B cell (primary cell): ENCODE data around the gene PELI2.

Experiments used
- EZH2 ChIP-seq: IDR thresholded peaks from 2 replicates; pipeline ENCODE4 v1.6.1; 2012; ENCODE audit warnings: borderline replicate concordance, low read depth, mild to moderate bottlenecking, moderate library complexity, low read length; ENCODE audit not compliant: insufficient read depth, poor library complexity, severe bottlenecking
- TF ChIP-seq, protein P1 (sequence below): fragments of 200-600 bp; IDR thresholded peaks from one replicate; pipeline ENCODE4 v1.8.0; 2022; ENCODE audit warnings: antibody characterized with exemption, mild to moderate bottlenecking

- TF ChIP-seq, protein P1, sequence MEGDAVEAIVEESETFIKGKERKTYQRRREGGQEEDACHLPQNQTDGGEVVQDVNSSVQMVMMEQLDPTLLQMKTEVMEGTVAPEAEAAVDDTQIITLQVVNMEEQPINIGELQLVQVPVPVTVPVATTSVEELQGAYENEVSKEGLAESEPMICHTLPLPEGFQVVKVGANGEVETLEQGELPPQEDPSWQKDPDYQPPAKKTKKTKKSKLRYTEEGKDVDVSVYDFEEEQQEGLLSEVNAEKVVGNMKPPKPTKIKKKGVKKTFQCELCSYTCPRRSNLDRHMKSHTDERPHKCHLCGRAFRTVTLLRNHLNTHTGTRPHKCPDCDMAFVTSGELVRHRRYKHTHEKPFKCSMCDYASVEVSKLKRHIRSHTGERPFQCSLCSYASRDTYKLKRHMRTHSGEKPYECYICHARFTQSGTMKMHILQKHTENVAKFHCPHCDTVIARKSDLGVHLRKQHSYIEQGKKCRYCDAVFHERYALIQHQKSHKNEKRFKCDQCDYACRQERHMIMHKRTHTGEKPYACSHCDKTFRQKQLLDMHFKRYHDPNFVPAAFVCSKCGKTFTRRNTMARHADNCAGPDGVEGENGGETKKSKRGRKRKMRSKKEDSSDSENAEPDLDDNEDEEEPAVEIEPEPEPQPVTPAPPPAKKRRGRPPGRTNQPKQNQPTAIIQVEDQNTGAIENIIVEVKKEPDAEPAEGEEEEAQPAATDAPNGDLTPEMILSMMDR, result no peak
- TF ChIP-seq EZH2, result no peak
Observed at GRCh38 chr14:56210571-56210970, 92.4 kb downstream of the PELI2 start.
